Endodermal cell (in vitro differentiated cells): ENCODE measurements around the gene ARHGAP20. TPM values are rescaled to one million over a fixed set of nuclear protein-coding genes. Genes with fewer than 3 reads are reported as not detected.

ENCODE experiments used
- DNase-seq: peaks from one replicate; pipeline ENCODE4 v3.0.0-alpha.2; 2017
- H3K27ac ChIP-seq: 2 replicates; pipeline ENCODE4 v1.5.1; 2013; ENCODE audit warnings: mild to moderate bottlenecking, low read depth, low read length, moderate library complexity
- H3K27me3 ChIP-seq: 2 replicates; pipeline ENCODE4 v1.6.1; 2013; ENCODE audit warnings: mild to moderate bottlenecking, low read length, moderate library complexity; ENCODE audit not compliant: insufficient read depth, control insufficient read depth, poor library complexity, severe bottlenecking
- H3K36me3 ChIP-seq: 2 replicates; pipeline ENCODE4 v1.7.0; 2013; ENCODE audit warnings: mild to moderate bottlenecking, low read length, moderate library complexity; ENCODE audit not compliant: control insufficient read depth, insufficient read depth
- H3K4me1 ChIP-seq: one replicate; pipeline ENCODE4 v1.7.0; 2013; ENCODE audit warnings: low read length; ENCODE audit not compliant: control insufficient read depth, insufficient read depth
- H3K4me3 ChIP-seq: 2 replicates; pipeline ENCODE4 v1.5.1; 2013; ENCODE audit warnings: mild to moderate bottlenecking, low read length, moderate library complexity
- H3K9ac ChIP-seq: 2 replicates; pipeline ENCODE4 v1.6.1; 2013; ENCODE audit warnings: mild to moderate bottlenecking, low read length, moderate library complexity; ENCODE audit not compliant: poor library complexity, severe bottlenecking; ENCODE audit errors: extremely low read depth
- H3K9me3 ChIP-seq: 2 replicates; pipeline ENCODE4 v1.6.1; 2013; ENCODE audit warnings: mild to moderate bottlenecking, low read length, moderate library complexity; ENCODE audit not compliant: control insufficient read depth
- H3K27ac Mint-ChIP-seq: 2 replicates; pipeline ENCODE4 v1.8.0; 2020; ENCODE audit warnings: mixed read lengths
- H3K27me3 Mint-ChIP-seq: 2 replicates; pipeline ENCODE4 v1.8.0; 2021; ENCODE audit warnings: mild to moderate bottlenecking, mixed read lengths; ENCODE audit not compliant: insufficient read depth
- H3K36me3 Mint-ChIP-seq: 2 replicates; pipeline ENCODE4 v1.8.0; 2020; ENCODE audit warnings: low read depth, mixed read lengths
- H3K4me1 Mint-ChIP-seq: 2 replicates; pipeline ENCODE4 v1.8.0; 2020; ENCODE audit warnings: mixed read lengths
- H3K4me3 Mint-ChIP-seq: 2 replicates; pipeline ENCODE4 v1.8.0; 2020; ENCODE audit warnings: mild to moderate bottlenecking, moderate library complexity, mixed read lengths
- H3K9me3 Mint-ChIP-seq: 2 replicates; pipeline ENCODE4 v1.8.0; 2020; ENCODE audit warnings: mild to moderate bottlenecking, mixed read lengths
- CTCF ChIP-seq: fragments of 200-600 bp; sonication (generic); conservative IDR thresholded peaks from 2 replicates; pipeline ENCODE4 v1.5.0; 2021; ENCODE audit warnings: antibody characterized with exemption, mild to moderate bottlenecking
- WGBS, 2 experiments: methylation state at CpG; one replicate each; pipeline versions ENCODE4 v1.1.5 to v1.1.7; 2013; ENCODE audit warnings: missing lambda C conversion rate in 2 of 2, mixed read lengths in 1 of 2; ENCODE audit not compliant: insufficient coverage in 1 of 2, insufficient read length in 1 of 2; 5-methylcytosine and 5-hydroxymethylcytosine counted together
- total RNA-seq, 2 donors: library from RNA; stranded (reverse); fragmentation: NEBNext Ultra II Directional in 1 of 2; extraction: Animal tissue kit (Norgen Biotek cat#: 25700) in 1 of 2; gene quantifications; 2 replicates in 1 of 2; 3 replicates in 1 of 2; pipeline ENCODE4 v1.2.1, GENCODE V29; 2021

ARHGAP20 gene
- total RNA-seq, 2 donors from 2014 or later = 0.15 to 0.27 TPM

GRCh38 chr11:110538154-110538553 is 174.1 kb downstream of the ARHGAP20 start:
- Histone ChIP-seq H3K4me3 (no peak overlapping the region), H3K9me3 (no peaks in the 10 kb centered on the region), H3K27me3 (no peaks in the 10 kb centered on the region), H3K36me3 (no peaks in the 10 kb centered on the region), H3K9ac (no peak overlapping the region), H3K4me1 (no peaks in the 10 kb centered on the region), H3K27ac (no peak overlapping the region)
- no peaks in the 10 kb centered on the region for H3K27me3 Mint-ChIP-seq
- peaks cover 15% of the 10 kb centered on the region for H3K9me3 Mint-ChIP-seq
- no peak for TF ChIP-seq CTCF
- no peak for DNase-seq
- H3K36me3 Mint-ChIP-seq = no peaks in the 10 kb centered on the region
- no peak overlapping the region for H3K27ac Mint-ChIP-seq
- H3K4me1 Mint-ChIP-seq = no peaks in the 10 kb centered on the region
- H3K4me3 Mint-ChIP-seq = no peak overlapping the region

GRCh38 chr11:110530900-110531741 is 181.1 kb downstream of the ARHGAP20 start:
- Histone ChIP-seq H3K9ac (no peak overlapping the region), H3K4me3 (no peak overlapping the region), H3K27ac (no peak overlapping the region), H3K9me3 (peaks cover 19% of the 10 kb centered on the region), H3K27me3 (no peaks in the 10 kb centered on the region), H3K36me3 (no peaks in the 10 kb centered on the region), H3K4me1 (no peaks in the 10 kb centered on the region)
- Mint-ChIP-seq H3K4me1 (no peaks in the 10 kb centered on the region), H3K9me3 (peaks cover 34% of the 10 kb centered on the region), H3K36me3 (no peaks in the 10 kb centered on the region), H3K27ac (no peak overlapping the region), H3K27me3 (no peaks in the 10 kb centered on the region), H3K4me3 (no peak overlapping the region)
- 87 to 89% methylated on average over 4 to 6 of the region's 6 CpGs for WGBS, 2 experiments
- no peak for DNase-seq
- TF ChIP-seq CTCF = no peak

GRCh38 chr11:110529043-110529442 is 183.2 kb downstream of the ARHGAP20 start:
- H3K27ac Mint-ChIP-seq = no peak overlapping the region
- TF ChIP-seq CTCF = peak; percentile 75
- H3K9me3 Mint-ChIP-seq = peaks cover 28% of the 10 kb centered on the region
- Histone ChIP-seq H3K27me3 (no peaks in the 10 kb centered on the region), H3K4me3 (no peak overlapping the region), H3K9me3 (peaks cover 19% of the 10 kb centered on the region), H3K27ac (no peak overlapping the region), H3K9ac (no peak overlapping the region), H3K36me3 (no peaks in the 10 kb centered on the region), H3K4me1 (no peaks in the 10 kb centered on the region)
- no peaks in the 10 kb centered on the region for H3K4me1 Mint-ChIP-seq
- H3K27me3 Mint-ChIP-seq = no peaks in the 10 kb centered on the region
- peak; percentile 78 for DNase-seq
- H3K36me3 Mint-ChIP-seq = no peaks in the 10 kb centered on the region
- H3K4me3 Mint-ChIP-seq = no peak overlapping the region
